ENCODE results near the gene CCL5.

DNA sequence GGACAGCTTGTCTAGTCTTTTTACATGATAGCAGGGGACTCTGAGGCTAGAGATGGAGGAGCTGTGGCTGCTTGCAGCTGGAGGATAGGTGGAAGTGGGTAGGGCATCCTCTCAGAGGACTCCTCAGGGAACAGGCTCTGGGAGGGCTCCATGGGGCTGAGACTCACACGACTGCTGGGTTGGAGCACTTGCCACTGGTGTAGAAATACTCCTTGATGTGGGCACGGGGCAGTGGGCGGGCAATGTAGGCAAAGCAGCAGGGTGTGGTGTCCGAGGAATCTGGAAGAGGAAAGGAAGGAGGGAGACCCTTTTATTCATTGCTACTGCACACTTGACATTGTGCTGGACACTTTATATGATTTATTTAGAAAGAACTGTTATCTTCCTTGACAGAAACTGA lies 1.8 kb downstream of the CCL5 start:
- TF ChIP-seq, protein P1, sequence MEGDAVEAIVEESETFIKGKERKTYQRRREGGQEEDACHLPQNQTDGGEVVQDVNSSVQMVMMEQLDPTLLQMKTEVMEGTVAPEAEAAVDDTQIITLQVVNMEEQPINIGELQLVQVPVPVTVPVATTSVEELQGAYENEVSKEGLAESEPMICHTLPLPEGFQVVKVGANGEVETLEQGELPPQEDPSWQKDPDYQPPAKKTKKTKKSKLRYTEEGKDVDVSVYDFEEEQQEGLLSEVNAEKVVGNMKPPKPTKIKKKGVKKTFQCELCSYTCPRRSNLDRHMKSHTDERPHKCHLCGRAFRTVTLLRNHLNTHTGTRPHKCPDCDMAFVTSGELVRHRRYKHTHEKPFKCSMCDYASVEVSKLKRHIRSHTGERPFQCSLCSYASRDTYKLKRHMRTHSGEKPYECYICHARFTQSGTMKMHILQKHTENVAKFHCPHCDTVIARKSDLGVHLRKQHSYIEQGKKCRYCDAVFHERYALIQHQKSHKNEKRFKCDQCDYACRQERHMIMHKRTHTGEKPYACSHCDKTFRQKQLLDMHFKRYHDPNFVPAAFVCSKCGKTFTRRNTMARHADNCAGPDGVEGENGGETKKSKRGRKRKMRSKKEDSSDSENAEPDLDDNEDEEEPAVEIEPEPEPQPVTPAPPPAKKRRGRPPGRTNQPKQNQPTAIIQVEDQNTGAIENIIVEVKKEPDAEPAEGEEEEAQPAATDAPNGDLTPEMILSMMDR (conservative IDR thresholded peaks at IDR 0.05; ENCODE audit: low read length): no peak
- TF ChIP-seq EZH2phosphoT487 (IDR thresholded peaks at IDR 0.05; ENCODE audit: borderline replicate concordance, low read depth, low read length): no peak

All from OCI-LY7 (cell line).